Stomach smooth muscle (tissue), 2 donors: Measurements from ENCODE around the gene OVOL2.

ENCODE experiments used
- H3K27ac ChIP-seq: one replicate; pipeline ENCODE4 v1.7.0; 2013; ENCODE audit warnings: mild to moderate bottlenecking, low read length, inconsistent platforms
- H3K27me3 ChIP-seq, 2 donors: one replicate each; pipeline ENCODE4 v1.7.0; 2013; ENCODE audit warnings: low read length in 2 of 2; ENCODE audit not compliant: insufficient read depth in 2 of 2, control insufficient read depth in 1 of 2
- H3K36me3 ChIP-seq, 2 donors: one replicate each; pipeline ENCODE4 v1.7.0; 2013; ENCODE audit warnings: low read length in 2 of 2; ENCODE audit not compliant: control insufficient read depth in 2 of 2, insufficient read depth in 2 of 2
- H3K4me1 ChIP-seq: one replicate; pipeline ENCODE4 v1.7.0; 2013; ENCODE audit warnings: low read length; ENCODE audit not compliant: control insufficient read depth, insufficient read depth
- H3K4me3 ChIP-seq, 2 donors: one replicate each; pipeline ENCODE4 v1.7.0; 2013; ENCODE audit warnings: low read length in 2 of 2
- H3K9ac ChIP-seq, 2 donors: one replicate each; pipeline ENCODE4 v1.7.0; 2013; ENCODE audit warnings: low read length in 2 of 2, mild to moderate bottlenecking in 1 of 2
- H3K9me3 ChIP-seq, 2 donors: one replicate each; pipeline ENCODE4 v1.7.0; 2013; ENCODE audit warnings: low read length in 2 of 2; ENCODE audit not compliant: control insufficient read depth in 2 of 2
- donor health status: healthy.
- donor health status: Pancreatic carcinoma.

OVOL2 gene

GRCh38 chr20:18001131-18001921, 56.4 kb downstream of the OVOL2 start:
- H3K27ac ChIP-seq = no peak overlapping the region
- H3K9me3 ChIP-seq = no peaks in the 10 kb centered on the region
- no peaks in the 10 kb centered on the region for H3K36me3 ChIP-seq
- peaks cover 11% of the 10 kb centered on the region for H3K4me1 ChIP-seq
- H3K27me3 ChIP-seq = no peaks in the 10 kb centered on the region
- H3K9ac ChIP-seq = no peak overlapping the region
- H3K4me3 ChIP-seq = no peak overlapping the region

GRCh38 chr20:17999566-17999965, 58.1 kb downstream of the OVOL2 start:
- Histone ChIP-seq H3K27me3 (no peaks in the 10 kb centered on the region), H3K36me3 (no peaks in the 10 kb centered on the region), H3K4me3 (no peak overlapping the region), H3K4me1 (peaks cover 7% of the 10 kb centered on the region), H3K27ac (no peak overlapping the region), H3K9ac (no peak overlapping the region), H3K9me3 (no peaks in the 10 kb centered on the region)

GRCh38 chr20:17998446-17998845, 59.3 kb downstream of the OVOL2 start:
- no peaks in the 10 kb centered on the region for H3K9me3 ChIP-seq
- H3K4me3 ChIP-seq = no peak overlapping the region
- H3K36me3 ChIP-seq = no peaks in the 10 kb centered on the region
- H3K4me1 ChIP-seq = peaks cover 5% of the 10 kb centered on the region
- no peak overlapping the region for H3K9ac ChIP-seq
- H3K27me3 ChIP-seq = no peaks in the 10 kb centered on the region
- no peak overlapping the region for H3K27ac ChIP-seq

GRCh38 chr20:17995967-17996819, 61.5 kb downstream of the OVOL2 start:
- H3K4me1 ChIP-seq = peaks cover 2% of the 10 kb centered on the region
- H3K9ac ChIP-seq = peak overlapping the region; percentile 21 to 36
- H3K36me3 ChIP-seq = no peaks in the 10 kb centered on the region
- H3K27me3 ChIP-seq = no peaks in the 10 kb centered on the region
- H3K9me3 ChIP-seq = no peaks in the 10 kb centered on the region
- H3K27ac ChIP-seq = no peak overlapping the region
- peak overlapping the region in 1 of 2 donors; percentile 29 for H3K4me3 ChIP-seq

- peaks cover 0 to 9% of the 10 kb centered on the region in 2 donors for H3K36me3 ChIP-seq
- no peak overlapping the region for H3K27ac ChIP-seq
- H3K27me3 ChIP-seq = no peaks in the 10 kb centered on the region
- H3K9ac ChIP-seq = no peak overlapping the region
- peaks cover 2% of the 10 kb centered on the region for H3K4me1 ChIP-seq
- no peaks in the 10 kb centered on the region for H3K9me3 ChIP-seq
- no peak overlapping the region for H3K4me3 ChIP-seq
Measured at GRCh38 chr20:17993546-17993945, 64.2 kb downstream of the OVOL2 start.

GRCh38 chr20:17992847-17993513, 64.7 kb downstream of the OVOL2 start:
- peaks cover 2% of the 10 kb centered on the region for H3K4me1 ChIP-seq
- no peak overlapping the region for H3K4me3 ChIP-seq
- H3K27ac ChIP-seq = no peak overlapping the region
- H3K36me3 ChIP-seq = peaks cover 0 to 9% of the 10 kb centered on the region in 2 donors
- no peaks in the 10 kb centered on the region for H3K9me3 ChIP-seq
- no peaks in the 10 kb centered on the region for H3K27me3 ChIP-seq
- no peak overlapping the region for H3K9ac ChIP-seq

GRCh38 chr20:17992224-17992637, 65.5 kb downstream of the OVOL2 start:
- Histone ChIP-seq H3K27me3 (no peaks in the 10 kb centered on the region), H3K9ac (no peak overlapping the region), H3K36me3 (peaks cover 0 to 9% of the 10 kb centered on the region in 2 donors), H3K4me1 (peaks cover 2% of the 10 kb centered on the region), H3K27ac (no peak overlapping the region), H3K4me3 (no peak overlapping the region), H3K9me3 (no peaks in the 10 kb centered on the region)

GRCh38 chr20:17990278-17990972, 67.3 kb downstream of the OVOL2 start:
- Histone ChIP-seq H3K27me3 (no peaks in the 10 kb centered on the region), H3K27ac (no peak overlapping the region), H3K9ac (no peak overlapping the region), H3K4me3 (no peak overlapping the region), H3K36me3 (peaks cover 0 to 9% of the 10 kb centered on the region in 2 donors), H3K9me3 (no peaks in the 10 kb centered on the region), H3K4me1 (no peaks in the 10 kb centered on the region)

- Histone ChIP-seq H3K9ac (no peak overlapping the region), H3K27ac (no peak overlapping the region), H3K4me3 (no peak overlapping the region), H3K4me1 (no peaks in the 10 kb centered on the region), H3K36me3 (peaks cover 0 to 9% of the 10 kb centered on the region in 2 donors), H3K9me3 (no peaks in the 10 kb centered on the region), H3K27me3 (no peaks in the 10 kb centered on the region)
Measured at GRCh38 chr20:17987988-17988387, 69.7 kb downstream of the OVOL2 start.

- no peaks in the 10 kb centered on the region for H3K27me3 ChIP-seq
- H3K4me3 ChIP-seq = no peak overlapping the region
- H3K27ac ChIP-seq = no peak overlapping the region
- H3K36me3 ChIP-seq = peaks cover 0 to 9% of the 10 kb centered on the region in 2 donors
- H3K9ac ChIP-seq = no peak overlapping the region
- H3K9me3 ChIP-seq = no peaks in the 10 kb centered on the region
- H3K4me1 ChIP-seq = no peaks in the 10 kb centered on the region
Measured at GRCh38 chr20:17985388-17986018, 72.2 kb downstream of the OVOL2 start.
